Stomach smooth muscle (tissue), 2 donors: ENCODE results near the gene EIF2D.

Source experiments
- H3K27ac ChIP-seq: one replicate; pipeline ENCODE4 v1.7.0; 2013; ENCODE audit warnings: mild to moderate bottlenecking, low read length, inconsistent platforms
- H3K27me3 ChIP-seq, 2 donors: one replicate each; pipeline ENCODE4 v1.7.0; 2013; ENCODE audit warnings: low read length in 2 of 2; ENCODE audit not compliant: insufficient read depth in 2 of 2, control insufficient read depth in 1 of 2
- H3K36me3 ChIP-seq, 2 donors: one replicate each; pipeline ENCODE4 v1.7.0; 2013; ENCODE audit warnings: low read length in 2 of 2; ENCODE audit not compliant: control insufficient read depth in 2 of 2, insufficient read depth in 2 of 2
- H3K4me1 ChIP-seq: one replicate; pipeline ENCODE4 v1.7.0; 2013; ENCODE audit warnings: low read length; ENCODE audit not compliant: control insufficient read depth, insufficient read depth
- H3K4me3 ChIP-seq, 2 donors: one replicate each; pipeline ENCODE4 v1.7.0; 2013; ENCODE audit warnings: low read length in 2 of 2
- H3K9ac ChIP-seq, 2 donors: one replicate each; pipeline ENCODE4 v1.7.0; 2013; ENCODE audit warnings: low read length in 2 of 2, mild to moderate bottlenecking in 1 of 2
- H3K9me3 ChIP-seq, 2 donors: one replicate each; pipeline ENCODE4 v1.7.0; 2013; ENCODE audit warnings: low read length in 2 of 2; ENCODE audit not compliant: control insufficient read depth in 2 of 2
- donor health status: healthy.
- donor health status: Pancreatic carcinoma.

EIF2D gene

GRCh38 chr1:206544562-206545257 is 67.6 kb downstream of the EIF2D start:
- no peak overlapping the region for H3K9ac ChIP-seq
- H3K27me3 ChIP-seq = no peaks in the 10 kb centered on the region
- H3K27ac ChIP-seq = no peak overlapping the region
- H3K9me3 ChIP-seq = no peaks in the 10 kb centered on the region
- peaks cover 11% of the 10 kb centered on the region for H3K4me1 ChIP-seq
- H3K4me3 ChIP-seq = no peak overlapping the region
- H3K36me3 ChIP-seq = no peaks in the 10 kb centered on the region
